ENCODE measurements around the gene SMAD9.
"Not testable (repeated sequence)": the region's sequence is repeated elsewhere in the genome, so short reads cannot be mapped to it uniquely, and the experiment has no call there.

The SMAD9 gene

DNA sequence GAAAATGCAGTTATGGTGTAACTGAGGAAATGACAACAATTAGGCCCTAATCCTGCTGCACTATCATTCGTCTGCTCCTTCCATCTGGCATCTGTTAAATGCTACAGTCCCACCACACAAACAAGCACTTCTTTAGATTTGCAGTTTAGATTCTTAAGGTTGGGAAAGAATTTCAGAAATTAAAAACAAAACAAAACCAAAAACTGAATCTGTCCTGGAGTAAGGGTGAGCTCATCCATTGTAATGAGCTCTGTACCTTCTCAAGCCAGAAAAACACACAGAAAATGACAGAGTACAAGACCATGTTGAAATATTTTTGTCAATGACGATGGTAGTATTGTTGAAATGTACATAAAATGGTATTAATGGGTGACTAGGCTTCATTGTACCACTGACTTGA is 28.3 kb downstream of the SMAD9 start:
- Mint-ChIP-seq H3K36me3 (peaks cover under 1 to 3% of the 10 kb centered on the region in 2 donors), H3K27me3 (peaks cover 28 to 35% of the 10 kb centered on the region in 2 donors), H3K27ac (no peak overlapping the region), H3K9me3 (peaks cover 6 to 10% of the 10 kb centered on the region in 2 donors), H3K4me3 (no peak overlapping the region), H3K4me1 (no peaks in the 10 kb centered on the region)
- DNase-seq: no peak
- no peak for ATAC-seq (replicated peaks)

DNA sequence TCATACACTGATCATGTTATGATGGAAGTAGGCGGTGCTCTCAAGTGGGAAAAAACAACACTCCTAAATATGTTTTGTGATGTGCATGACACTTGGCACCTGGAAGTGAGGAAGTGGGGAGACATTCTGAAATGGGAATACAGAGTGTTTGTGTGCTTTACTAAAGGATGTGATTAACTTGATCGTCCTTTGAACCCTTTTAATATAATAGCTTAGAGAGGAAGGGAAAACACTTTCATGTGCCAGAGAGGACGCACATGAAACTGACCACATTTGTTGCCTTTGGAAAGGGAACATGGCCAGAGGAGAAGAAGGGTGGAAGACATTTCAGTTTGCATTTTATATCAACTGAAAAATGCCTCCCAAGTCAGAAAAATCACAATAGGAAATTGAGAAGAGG is 31.4 kb downstream of the SMAD9 start:
- H3K27ac Mint-ChIP-seq: no peak overlapping the region
- DNase-seq: no peak

DNA sequence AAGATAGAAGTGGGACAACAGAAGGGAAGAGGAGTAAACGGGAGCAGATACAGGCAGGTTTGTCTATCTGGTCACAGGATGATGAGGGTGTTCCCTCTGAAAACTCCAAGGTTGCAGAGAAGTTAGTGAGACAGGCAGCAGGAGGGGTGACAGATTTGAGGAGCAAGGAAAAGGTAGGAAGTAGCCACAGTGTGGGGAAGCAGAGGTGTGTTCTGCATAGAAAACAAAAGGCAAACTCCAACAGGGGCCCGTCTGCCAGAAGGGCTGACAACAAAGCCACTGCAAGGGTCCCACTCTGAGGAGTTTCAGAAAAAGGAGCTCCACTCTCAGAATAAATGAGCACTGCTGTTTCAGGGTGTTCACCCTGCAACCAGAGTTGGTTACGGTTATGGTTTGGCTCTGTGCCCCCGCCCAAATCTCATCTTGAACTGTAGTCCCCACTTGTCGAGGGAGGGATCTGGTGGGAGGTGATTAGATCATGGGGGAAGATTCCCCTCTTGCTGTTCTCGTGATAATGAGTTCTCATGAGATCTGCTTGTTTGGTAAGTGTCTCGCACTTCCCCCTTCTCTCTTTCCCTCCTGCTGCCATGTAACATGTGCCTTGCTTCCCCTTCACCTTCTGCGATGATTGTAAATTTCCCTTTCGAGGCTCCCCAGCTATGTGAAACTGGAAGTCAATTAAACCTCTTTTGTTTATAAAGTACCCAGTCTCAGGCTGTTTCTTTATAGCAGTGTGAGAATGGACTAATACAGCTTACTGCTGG is 32.1 kb downstream of the SMAD9 start:
- Mint-ChIP-seq H3K36me3 (peaks cover 4 to 7% of the 10 kb centered on the region in 2 donors), H3K4me1 (no peaks in the 10 kb centered on the region), H3K27ac (no peak overlapping the region), H3K9me3 (peaks cover 10 to 14% of the 10 kb centered on the region in 2 donors), H3K4me3 (no peak overlapping the region), H3K27me3 (peaks cover 19 to 31% of the 10 kb centered on the region in 2 donors)
- DNase-seq (no peak), ATAC-seq (replicated peaks) (peak; percentile 73 to 86)

More for the DNA sequence above, 31.4 kb downstream of the SMAD9 start:
- Mint-ChIP-seq H3K9me3 (peaks cover 10 to 14% of the 10 kb centered on the region in 2 donors), H3K27me3 (peaks cover 19 to 31% of the 10 kb centered on the region in 2 donors), H3K4me3 (no peak overlapping the region), H3K36me3 (peaks cover 4 to 7% of the 10 kb centered on the region in 2 donors), H3K4me1 (no peaks in the 10 kb centered on the region)
- no peak for ATAC-seq (replicated peaks)

DNA sequence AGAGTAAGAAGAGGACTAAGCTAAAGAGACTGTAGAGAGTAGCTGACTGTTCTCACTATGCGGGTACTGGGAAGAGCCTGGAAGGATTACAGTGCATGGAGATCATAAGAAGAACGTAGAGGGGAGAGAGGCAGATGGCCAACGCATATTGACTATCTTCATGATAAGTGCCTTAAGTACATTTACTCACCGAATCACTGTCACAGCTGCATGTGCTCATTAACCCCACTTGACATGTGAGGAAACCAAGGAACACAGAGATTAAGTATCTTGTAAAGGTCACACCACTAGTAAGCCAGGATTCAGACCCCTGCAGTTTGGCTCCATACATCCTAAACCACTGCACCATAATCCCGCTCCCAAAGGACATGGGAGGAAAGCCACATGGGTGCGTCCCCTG is 34.1 kb downstream of the SMAD9 start:
- no peak overlapping the region for H3K4me3 Mint-ChIP-seq
- peaks cover 14 to 27% of the 10 kb centered on the region in 2 donors for H3K27me3 Mint-ChIP-seq
- DNase-seq (no peak), ATAC-seq (replicated peaks) (no peak)
- H3K4me1 Mint-ChIP-seq: no peaks in the 10 kb centered on the region
- no peak overlapping the region for H3K27ac Mint-ChIP-seq
- peaks cover 10 to 14% of the 10 kb centered on the region in 2 donors for H3K9me3 Mint-ChIP-seq
- H3K36me3 Mint-ChIP-seq: peaks cover 4 to 7% of the 10 kb centered on the region in 2 donors

DNA sequence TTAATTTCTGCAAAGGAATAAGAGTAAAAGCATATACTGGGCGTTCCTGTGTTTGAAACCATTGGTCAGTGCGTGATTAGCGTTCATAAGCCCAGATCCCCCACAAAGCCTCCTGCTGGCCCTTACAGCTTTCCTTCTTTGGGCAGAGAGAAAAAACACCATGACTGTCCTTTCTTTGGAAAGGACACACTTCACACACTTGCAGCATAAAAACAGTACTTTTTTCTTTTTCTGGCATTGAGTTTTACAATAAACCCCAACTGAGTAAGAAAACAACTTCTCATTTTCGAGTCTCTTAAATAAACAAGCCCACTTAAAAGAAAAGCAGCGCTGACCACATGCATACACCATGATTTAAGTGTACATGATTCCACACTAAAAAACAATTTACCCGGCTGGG is 35.8 kb downstream of the SMAD9 start:
- Mint-ChIP-seq H3K27ac (no peak overlapping the region), H3K27me3 (peaks cover 14 to 27% of the 10 kb centered on the region in 2 donors), H3K9me3 (peaks cover 10 to 14% of the 10 kb centered on the region in 2 donors), H3K36me3 (peaks cover 4 to 7% of the 10 kb centered on the region in 2 donors), H3K4me3 (no peak overlapping the region), H3K4me1 (no peaks in the 10 kb centered on the region)
- ATAC-seq (replicated peaks) (no peak), DNase-seq (no peak)

DNA sequence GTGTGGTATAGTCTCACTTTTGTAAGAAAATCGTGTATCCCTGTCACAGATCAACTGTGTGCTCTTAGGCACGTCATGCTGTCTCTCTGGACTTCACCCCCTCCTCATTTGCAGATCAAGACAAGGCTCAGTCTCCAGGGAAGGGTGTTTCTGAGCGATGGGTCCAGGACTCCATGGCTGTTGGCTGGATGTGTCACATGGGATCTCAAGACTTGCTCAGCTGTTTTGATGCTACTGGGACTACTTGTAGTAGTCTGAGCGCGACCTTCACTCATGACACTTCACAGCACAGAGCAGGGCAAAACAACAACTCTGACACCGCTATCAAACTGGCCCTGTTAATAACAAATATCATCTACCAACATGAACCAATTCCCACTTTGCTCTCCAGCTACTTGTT is 36.2 kb downstream of the SMAD9 start:
- DNase-seq (no peak), ATAC-seq (replicated peaks) (no peak)
- H3K4me1 Mint-ChIP-seq: no peaks in the 10 kb centered on the region
- peaks cover 10 to 14% of the 10 kb centered on the region in 2 donors for H3K9me3 Mint-ChIP-seq
- no peak overlapping the region for H3K27ac Mint-ChIP-seq
- H3K4me3 Mint-ChIP-seq: no peak overlapping the region
- H3K27me3 Mint-ChIP-seq: peaks cover 17 to 27% of the 10 kb centered on the region in 2 donors
- peaks cover 4 to 7% of the 10 kb centered on the region in 2 donors for H3K36me3 Mint-ChIP-seq

DNA sequence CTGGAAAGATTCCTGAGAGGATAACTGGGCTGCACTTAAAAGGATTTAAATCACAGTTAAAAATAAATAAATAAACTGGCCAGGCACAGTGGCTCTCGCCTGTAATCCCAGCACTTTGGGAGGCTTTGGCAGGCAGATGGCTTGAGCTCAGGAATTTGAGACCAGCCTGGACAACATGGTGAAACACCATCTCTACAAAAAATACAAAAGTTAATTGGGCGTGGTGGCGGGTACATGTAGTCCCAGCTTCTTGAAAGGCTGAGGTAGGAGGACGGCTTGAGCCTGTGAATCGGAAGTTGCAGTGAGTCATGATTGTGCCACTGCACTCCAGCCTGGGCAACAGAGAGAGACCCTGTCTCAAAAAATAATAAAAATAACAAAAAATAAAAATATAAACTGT is 36.6 kb downstream of the SMAD9 start:
- not testable (repeated sequence) for H3K4me1 Mint-ChIP-seq; ATAC-seq (replicated peaks); DNase-seq; H3K27ac Mint-ChIP-seq; H3K36me3 Mint-ChIP-seq; H3K4me3 Mint-ChIP-seq
- Mint-ChIP-seq H3K9me3 (peaks cover 10% of the 10 kb centered on the region in 2 donors), H3K27me3 (peaks cover 17 to 24% of the 10 kb centered on the region in 2 donors)

DNA sequence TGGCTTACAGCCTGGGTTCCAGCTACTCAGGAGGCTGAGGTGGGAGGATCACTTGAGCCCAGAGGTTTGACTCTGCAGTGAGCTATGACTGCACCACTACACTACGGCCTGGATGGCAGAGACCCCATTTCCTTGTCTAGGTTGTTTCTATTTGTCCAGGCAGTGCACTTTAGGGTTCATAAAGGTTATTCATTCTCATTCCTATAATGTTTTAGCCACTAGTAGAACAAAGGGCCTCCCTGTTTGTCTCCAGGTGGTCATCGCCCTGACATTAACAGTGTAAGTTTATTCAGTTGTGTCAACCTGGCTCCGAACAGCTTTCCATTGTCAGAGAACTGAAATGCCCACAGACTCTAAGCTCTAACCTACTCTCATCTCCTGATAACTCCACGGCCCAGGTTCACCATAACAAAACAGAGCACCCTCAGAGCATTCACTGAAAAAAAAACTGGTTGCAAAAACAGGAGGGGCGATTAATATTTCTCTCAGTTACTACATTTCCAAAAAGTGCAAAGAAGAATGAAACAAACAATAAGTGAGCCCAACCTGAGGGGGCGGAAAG is 37.1 kb downstream of the SMAD9 start:
- DNase-seq (no peak), ATAC-seq (replicated peaks) (no peak)
- Mint-ChIP-seq H3K27ac (no peak overlapping the region), H3K36me3 (peaks cover 4 to 7% of the 10 kb centered on the region in 2 donors), H3K27me3 (peaks cover 17 to 23% of the 10 kb centered on the region in 2 donors), H3K4me1 (no peaks in the 10 kb centered on the region), H3K9me3 (peaks cover 9 to 10% of the 10 kb centered on the region in 2 donors), H3K4me3 (no peak overlapping the region)

DNA sequence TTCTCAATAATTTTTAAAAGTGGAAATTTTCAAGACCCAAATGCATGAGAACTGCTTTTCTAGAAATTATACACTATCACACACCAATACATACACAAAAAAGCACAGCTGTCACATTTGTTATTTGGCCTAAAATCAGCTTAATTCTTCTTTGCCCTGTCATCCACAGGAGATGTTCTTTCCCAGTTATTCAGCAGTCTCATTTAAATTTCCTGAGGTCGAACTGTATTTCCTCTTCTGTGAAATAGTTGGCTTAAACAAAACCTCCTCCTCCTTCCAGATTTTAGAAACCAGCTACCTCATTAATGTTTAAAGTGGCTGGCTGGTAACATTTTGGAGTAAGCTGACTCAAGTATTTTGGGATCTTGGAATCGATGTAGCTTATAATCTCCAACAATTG is 39.1 kb downstream of the SMAD9 start:
- Mint-ChIP-seq H3K27ac (no peak overlapping the region), H3K4me3 (no peak overlapping the region), H3K9me3 (no peaks in the 10 kb centered on the region), H3K27me3 (peaks cover 6 to 11% of the 10 kb centered on the region in 2 donors), H3K4me1 (no peaks in the 10 kb centered on the region), H3K36me3 (no peaks in the 10 kb centered on the region)
- ATAC-seq (replicated peaks) (no peak), DNase-seq (no peak)

DNA sequence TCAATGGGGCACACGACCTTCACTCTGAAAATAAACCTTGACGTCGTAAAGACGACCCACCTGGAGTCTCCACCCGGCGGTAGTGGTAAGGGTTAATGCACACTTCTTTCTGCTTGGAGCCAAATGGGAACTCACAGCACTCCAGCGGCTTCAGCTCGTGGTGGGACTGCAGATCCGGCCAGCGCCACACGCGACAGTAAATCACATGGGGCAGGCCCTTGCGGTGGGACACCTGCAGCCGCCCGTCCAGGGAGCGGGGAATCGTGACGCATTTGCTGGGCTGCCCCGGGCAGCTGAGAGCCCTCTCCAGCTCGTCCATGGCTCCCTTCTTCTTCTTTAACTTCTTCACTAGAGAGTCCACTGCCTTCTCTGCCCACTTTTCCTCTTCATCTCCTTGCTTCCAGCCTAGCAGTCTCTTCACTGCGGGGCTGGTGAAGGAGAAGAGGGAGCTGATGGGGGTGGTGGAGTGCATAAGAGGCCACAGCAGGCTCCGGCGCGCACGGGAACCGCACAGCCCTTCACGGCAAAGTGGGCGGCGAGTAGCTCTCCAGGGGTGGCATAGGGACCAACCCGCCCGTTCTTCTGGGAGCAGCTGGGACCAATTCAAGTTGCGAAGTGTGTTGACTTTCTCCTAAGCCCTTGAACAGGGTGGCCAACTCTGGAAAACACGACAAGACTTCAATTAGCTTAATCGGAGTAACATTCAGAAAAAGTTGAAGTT is 40.7 kb downstream of the SMAD9 start:
- H3K36me3 Mint-ChIP-seq: no peaks in the 10 kb centered on the region
- no peaks in the 10 kb centered on the region for H3K4me1 Mint-ChIP-seq
- no peaks in the 10 kb centered on the region for H3K9me3 Mint-ChIP-seq
- ATAC-seq (replicated peaks) (no peak), DNase-seq (no peak)
- no peak overlapping the region for H3K27ac Mint-ChIP-seq
- no peak overlapping the region for H3K4me3 Mint-ChIP-seq
- peaks cover 8 to 13% of the 10 kb centered on the region in 2 donors for H3K27me3 Mint-ChIP-seq

DNA sequence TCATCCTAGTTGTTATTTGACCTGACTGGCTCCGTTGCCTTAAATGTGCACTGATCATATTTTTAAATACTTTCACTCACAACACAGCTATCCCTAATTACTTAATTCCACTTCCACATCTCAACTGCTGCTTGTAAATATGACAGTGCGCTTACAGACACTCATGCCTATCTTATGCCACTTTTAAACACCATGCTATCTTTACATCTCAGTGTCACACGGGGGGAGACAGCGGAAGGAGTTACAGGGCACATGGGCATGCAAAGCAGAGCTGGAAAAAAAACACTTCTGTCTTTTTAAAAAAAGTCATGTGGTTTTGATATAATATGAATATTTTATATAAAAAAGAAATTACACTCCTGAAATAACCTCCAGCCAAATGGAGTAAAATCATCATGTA is 44.1 kb downstream of the SMAD9 start:
- Mint-ChIP-seq H3K36me3 (no peaks in the 10 kb centered on the region), H3K4me3 (no peak overlapping the region), H3K27me3 (peaks cover 15 to 16% of the 10 kb centered on the region in 2 donors), H3K9me3 (no peaks in the 10 kb centered on the region), H3K4me1 (no peaks in the 10 kb centered on the region), H3K27ac (no peak overlapping the region)
- ATAC-seq (replicated peaks): no peak
- no peak for DNase-seq

DNA sequence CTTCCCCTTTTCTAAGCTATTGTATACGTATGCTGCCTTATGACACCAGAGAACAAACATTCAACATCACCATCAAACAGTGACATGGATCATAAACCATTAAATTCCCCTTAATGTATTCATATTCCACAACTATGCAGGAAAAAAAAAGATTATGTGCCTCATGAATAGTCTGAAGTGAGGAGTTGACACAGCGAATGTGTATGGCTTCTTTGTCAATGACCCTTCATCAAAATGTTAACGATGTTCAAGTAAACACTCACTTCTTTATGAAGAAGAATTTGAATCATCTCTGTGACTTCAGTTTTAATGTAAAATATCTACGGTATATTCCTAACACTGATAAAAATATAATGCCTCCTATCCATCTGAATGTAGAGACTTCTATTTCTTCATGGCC is 44.6 kb downstream of the SMAD9 start:
- Mint-ChIP-seq H3K27me3 (peaks cover 16% of the 10 kb centered on the region in 2 donors), H3K4me3 (no peak overlapping the region), H3K36me3 (no peaks in the 10 kb centered on the region), H3K27ac (no peak overlapping the region), H3K4me1 (no peaks in the 10 kb centered on the region), H3K9me3 (no peaks in the 10 kb centered on the region)
- no peak for DNase-seq
- ATAC-seq (replicated peaks): no peak

DNA sequence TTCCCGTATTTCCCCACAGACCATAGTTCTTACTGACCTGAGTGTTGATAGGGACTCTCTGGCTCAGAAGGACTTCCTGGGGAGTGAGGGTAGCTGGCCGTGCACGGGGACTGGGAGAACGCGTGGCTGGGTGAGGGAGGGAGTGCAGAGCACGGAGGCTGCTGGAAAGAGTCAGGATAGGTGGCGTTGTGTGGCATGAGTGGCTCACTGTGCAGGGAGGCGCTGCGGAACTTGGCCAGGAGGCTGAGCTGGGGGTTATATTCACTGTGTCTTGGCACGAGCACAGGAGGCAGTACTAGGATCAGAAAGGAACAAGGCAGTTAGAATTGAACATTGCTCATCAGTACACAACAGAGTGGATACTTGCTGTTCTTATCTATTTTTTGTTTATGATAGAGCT is 47.4 kb downstream of the SMAD9 start:
- ATAC-seq (replicated peaks): no peak
- Mint-ChIP-seq H3K27ac (no peak overlapping the region), H3K36me3 (no peaks in the 10 kb centered on the region), H3K4me1 (no peaks in the 10 kb centered on the region), H3K4me3 (no peak overlapping the region), H3K9me3 (no peaks in the 10 kb centered on the region), H3K27me3 (peaks cover 6 to 14% of the 10 kb centered on the region in 2 donors)
- DNase-seq: no peak

DNA sequence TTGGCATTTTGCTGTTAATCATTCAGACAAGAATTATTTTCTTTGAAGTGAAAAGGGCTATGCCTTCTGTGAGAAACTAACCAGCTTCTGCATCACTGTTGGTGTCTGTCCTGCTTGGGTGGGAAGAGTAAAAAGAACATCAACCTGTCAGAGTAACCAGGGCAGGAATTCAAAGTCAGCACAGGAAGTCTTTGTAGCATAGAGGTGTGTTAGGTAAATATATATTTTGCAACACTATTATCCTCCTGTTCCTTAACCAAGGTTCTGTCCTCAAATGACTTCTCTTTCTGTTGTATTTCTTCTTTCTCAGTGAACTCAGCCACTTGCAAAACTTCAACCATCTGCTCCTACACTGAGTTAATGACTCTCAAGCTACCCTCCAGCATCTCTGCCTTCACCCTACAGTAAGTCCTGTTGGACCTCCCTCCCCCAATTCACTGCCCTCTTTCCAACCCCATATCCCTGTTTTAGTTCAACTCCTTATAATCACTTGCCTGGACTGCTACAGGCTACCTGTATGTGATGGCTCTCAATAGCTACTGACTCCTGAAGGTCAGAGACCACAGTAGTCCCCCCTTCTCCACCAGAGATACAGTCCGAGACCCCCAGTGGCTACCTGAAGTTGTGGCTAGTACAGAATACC is 49.9 kb downstream of the SMAD9 start:
- Mint-ChIP-seq H3K27ac (no peak overlapping the region), H3K4me1 (no peaks in the 10 kb centered on the region), H3K27me3 (peaks cover 12 to 18% of the 10 kb centered on the region in 2 donors), H3K4me3 (no peak overlapping the region), H3K9me3 (no peaks in the 10 kb centered on the region), H3K36me3 (no peaks in the 10 kb centered on the region)
- DNase-seq (no peak), ATAC-seq (replicated peaks) (no peak)

Data from stimulated activated naive B cell treated with anti-CD40 and anti-IgM and Interleukin-4, amounts not matched to agents 10 μg/mL and 1 μg/mL and 100 μg/mL, for 72 hours (primary cell).